Endothelial cell of umbilical vein (primary cell): Measurements from ENCODE around the gene NLGN2. TPM values are rescaled to one million over a fixed set of nuclear protein-coding genes. Genes with fewer than 3 reads are reported as not detected.

Experiments
- BruUV-seq: library from RNA; stranded (reverse); fragments of 400-500 nt; replicated peaks from 2 replicates; lab custom pipeline; 2021; lab: Mats Ljungman, UMichigan
- CTCF ChIA-PET: fragments of 300-600, 350-600 bp; sonication (Branson Sonifier 250); formaldehyde crosslinking; loops from one replicate; lab custom pipeline; 2021; ENCODE audit warnings: antibody characterized with exemption, inconsistent platforms; lab: Charles Lee
- POLR2A ChIA-PET: fragments of 300-600, 350-600 bp; sonication (Branson Sonifier 250); formaldehyde crosslinking; loops from one replicate; lab custom pipeline; 2021; ENCODE audit warnings: antibody characterized with exemption, inconsistent platforms; lab: Charles Lee
- DNase-seq: peaks from one replicate; pipeline ENCODE4 v3.0.0-alpha.2; 2011; ENCODE audit warnings: low read depth, low spot score
- FAIRE-seq: peaks from 2 replicates; lab custom pipeline; 2011; peaks lifted over from hg19 to GRCh38; lab: Jason Lieb, UNC
- H2AFZ ChIP-seq: 2 replicates; pipeline ENCODE4 v1.6.0; 2012; ENCODE audit warnings: low read depth, low read length, control low read depth, inconsistent platforms
- H3K27ac ChIP-seq: 2 replicates; pipeline ENCODE4 v1.5.1; 2011; ENCODE audit warnings: low read depth, mild to moderate bottlenecking, control low read depth, low read length, moderate library complexity; ENCODE audit not compliant: insufficient read depth
- H3K27me3 ChIP-seq, 2 experiments: 2 replicates each; pipeline versions ENCODE4 v1.6.0 to v1.6.1; 2011; ENCODE audit warnings: low read length in 2 of 2, mixed read lengths in 1 of 2; ENCODE audit not compliant: control insufficient read depth in 2 of 2, insufficient read depth in 2 of 2
- H3K36me3 ChIP-seq, 2 experiments: 2 replicates in 1 of 2; 3 replicates in 1 of 2; pipeline ENCODE4 v1.5.1; 2011; ENCODE audit warnings: low read length in 2 of 2, mild to moderate bottlenecking in 1 of 2, moderate library complexity in 1 of 2; ENCODE audit not compliant: control insufficient read depth in 2 of 2, insufficient read depth in 2 of 2; ENCODE audit errors: extremely low read depth in 1 of 2
- H3K4me1 ChIP-seq: 3 replicates; pipeline ENCODE4 v1.5.1; 2011; ENCODE audit warnings: mild to moderate bottlenecking, low read length; ENCODE audit not compliant: control insufficient read depth, insufficient read depth; ENCODE audit errors: extremely low read depth
- H3K4me2 ChIP-seq: 2 replicates; pipeline ENCODE4 v1.6.1; 2011; ENCODE audit warnings: low read length, control low read depth, mixed read lengths; ENCODE audit not compliant: insufficient read depth
- H3K4me3 ChIP-seq, 3 experiments: fragments of 200-600 bp in 1 of 3; sonication (generic), shearing (Covaris generic) in 1 of 3; replicated peaks in 1 of 3; 2 replicates each; pipeline ENCODE4 v1.5.1; 2011 to 2016; ENCODE audit warnings: control low read depth in 3 of 3, low read length in 3 of 3, mild to moderate bottlenecking in 2 of 3, inconsistent platforms in 1 of 3, low read depth in 1 of 3, moderate library complexity in 1 of 3; ENCODE audit not compliant: insufficient read depth in 1 of 3
- H3K79me2 ChIP-seq: 2 replicates; pipeline ENCODE4 v1.6.0; 2012; ENCODE audit warnings: low read length, inconsistent platforms; ENCODE audit not compliant: control insufficient read depth, insufficient read depth
- H3K9ac ChIP-seq: replicated peaks from 2 replicates; pipeline ENCODE3; 2011; ENCODE audit warnings: low read length, control low read depth; ENCODE audit not compliant: insufficient read depth; ENCODE audit errors: extremely low read depth
- H3K9me1 ChIP-seq: replicated peaks from 3 replicates; pipeline ENCODE4 v1.6.0; 2011; ENCODE audit warnings: mild to moderate bottlenecking, low read length; ENCODE audit not compliant: control insufficient read depth, insufficient read depth; ENCODE audit errors: extremely low read depth
- H3K9me3 ChIP-seq: replicated peaks from 2 replicates; pipeline ENCODE4 v1.5.1; 2012; ENCODE audit warnings: low read length, inconsistent platforms; ENCODE audit not compliant: control insufficient read depth, insufficient read depth
- H4K20me1 ChIP-seq: replicated peaks from 2 replicates; pipeline ENCODE3; 2011; ENCODE audit warnings: mild to moderate bottlenecking, low read length; ENCODE audit not compliant: control insufficient read depth, insufficient read depth; ENCODE audit errors: extremely low read depth
- CTCF ChIP-seq, 2 donors: IDR thresholded peaks; 1 replicate in 1 of 2; 2 replicates in 1 of 2; pipeline ENCODE4 v1.5.1; 2011; ENCODE audit warnings: low read length in 2 of 2, mild to moderate bottlenecking in 2 of 2, moderate library complexity in 2 of 2, control low read depth in 1 of 2, inconsistent platforms in 1 of 2, low read depth in 1 of 2; ENCODE audit not compliant: insufficient read depth in 1 of 2; ENCODE audit errors: extremely low read depth in 1 of 2
- FOS ChIP-seq: IDR thresholded peaks from 2 replicates; pipeline ENCODE4 v1.6.1; 2011; ENCODE audit warnings: mild to moderate bottlenecking, low read length, moderate library complexity, borderline replicate concordance; ENCODE audit not compliant: insufficient read depth
- JUN ChIP-seq: IDR thresholded peaks from 2 replicates; pipeline ENCODE4 v1.6.1; 2011; ENCODE audit warnings: borderline replicate concordance, low read depth; ENCODE audit not compliant: insufficient read length, insufficient read depth
- MAX ChIP-seq: IDR thresholded peaks from 2 replicates; pipeline ENCODE4 v1.6.1; 2011; ENCODE audit not compliant: insufficient read depth, insufficient read length
- POLR2AphosphoS5 ChIP-seq: IDR thresholded peaks from 2 replicates; pipeline ENCODE4 v1.6.1; 2012; ENCODE audit warnings: low read depth, mild to moderate bottlenecking, control low read depth, low read length, moderate library complexity; ENCODE audit not compliant: insufficient read depth
- dilution Hi-C: fragments of 300-500 bp; cut with MboI; formaldehyde crosslinking; loops from one replicate; pipeline ENCODE4 v1.15.0; 2019; ENCODE audit warnings: low sequenced_read_pairs; ENCODE audit not compliant: extremely low pct_ligation_motif_present
- intact Hi-C: fragments of 100-400 bp; cut with micrococcal nuclease; formaldehyde crosslinking; loops from one replicate; pipeline ENCODE4 v1.10.0; 2022
- polyA plus RNA-seq, 4 experiments: library from polyadenylated mRNA; depleted of rRNA in 3 of 4; stranded (reverse) in 3 of 4; unstranded in 1 of 4; fragments of >200 nt; gene quantifications; 2 replicates each; pipeline versions ENCODE4 v1.2.1 to v1.2.3, GENCODE V29; 2011 to 2012; ENCODE audit warnings: missing spikeins in 1 of 4
- total RNA-seq: library from RNA; stranded (reverse); gene quantifications from 2 replicates; pipeline ENCODE4 v1.2.3, GENCODE V29; 2021

The NLGN2 gene
- total and polyA plus RNA-seq, 2 donors (not counting 3 experiments of a cell fraction or from before 2014, with no cell fraction given), result 15.4 to 25.9 TPM

GRCh38 chr17:7404737-7405349, 2.8 kb upstream of the NLGN2 start:
- Histone ChIP-seq H3K36me3 (peaks cover 0 to 11% of the 10 kb centered on the region in 2 experiments), H3K27ac (no peak overlapping the region), H3K4me2 (peak overlapping the region; percentile 39), H3K9me1 (no peaks in the 10 kb centered on the region), H3K9ac (peak overlapping the region; percentile 41), H3K9me3 (no peaks in the 10 kb centered on the region), H2AFZ (peak overlapping the region; percentile 78), H3K4me1 (peaks cover 12% of the 10 kb centered on the region), H4K20me1 (no peaks in the 10 kb centered on the region), H3K27me3 (no peaks in the 10 kb centered on the region), H3K79me2 (peaks cover 4% of the 10 kb centered on the region), H3K4me3 (peak overlapping the region; percentile 38 to 59 (median 52))
- POLR2A ChIA-PET, result interaction anchor here (0.7 to 1.4 kb wide), 9 partner anchors 10 to 228 kb away, joined by 3 to 14 read pairs (median 5); partner anchors contain the start of genes MPDU1, PLSCR3, POLR2A and TMEM102
- DNase-seq, result peak; percentile 41
- dilution Hi-C loops (no loop called here), intact Hi-C loops (loop anchor here (1.0 to 2.0 kb wide), 5 partner anchors 11 to 282 kb away; partner anchors contain the start of genes PLSCR3, POLR2A, SENP3 and TMEM102)
- CTCF ChIA-PET, result interaction anchor here (0.6 to 2.9 kb wide), 11 partner anchors 11 to 282 kb away, joined by 3 to 40 read pairs (median 3); partner anchors contain the start of genes PLSCR3, TMEM102, TMEM95 and TP53
- peak; percentile 4 for FAIRE-seq
- TF ChIP-seq MAX (no peak), POLR2AphosphoS5 (no peak), JUN (no peak), CTCF (IDR thresholded peaks at IDR 0.05; ENCODE audit: extremely low read depth in 1 of 2, insufficient read depth in 1 of 2, low read depth in 1 of 2, low read length in 2 of 2) (no peak), FOS (no peak)
- BruUV-seq, result TSS peak; percentile 74
